ENCODE results near the gene LEKR1.

GRCh38 chr3:157040456-157040855 is 214.3 kb downstream of the LEKR1 start:
- TF ChIP-seq CTCF (IDR thresholded peaks at IDR 0.05) (no peak), POLR2A (IDR thresholded peaks at IDR 0.05) (no peak)

All from testis (tissue), 2 donors.